Cardiac septum (tissue), 1 donor: ENCODE results near the gene BAIAP3. TPM values are rescaled to one million over a fixed set of nuclear protein-coding genes. Genes with fewer than 3 reads are reported as not detected.

Experiments used
- DNase-seq: peaks from one replicate; pipeline ENCODE4 v3.0.0-alpha.2; 2020; ENCODE audit warnings: low spot score
- intact Hi-C: fragments of 100-400 bp; cut with DNase I; formaldehyde crosslinking; loops from one replicate; pipeline ENCODE4 v1.14.0; 2022
- total RNA-seq: library from RNA; stranded (reverse); fragmentation: NEBNext Ultra II Directional; extraction: Animal tissue kit (Norgen Biotek cat#: 25700); gene quantifications from one replicate; pipeline ENCODE4 v1.2.1, GENCODE V29; 2021
- donor health status: DM: no; HTN: no; CAD: no.

The BAIAP3 gene
- total RNA-seq, 1 donor from 2014 or later, result 3.8 TPM

DNA sequence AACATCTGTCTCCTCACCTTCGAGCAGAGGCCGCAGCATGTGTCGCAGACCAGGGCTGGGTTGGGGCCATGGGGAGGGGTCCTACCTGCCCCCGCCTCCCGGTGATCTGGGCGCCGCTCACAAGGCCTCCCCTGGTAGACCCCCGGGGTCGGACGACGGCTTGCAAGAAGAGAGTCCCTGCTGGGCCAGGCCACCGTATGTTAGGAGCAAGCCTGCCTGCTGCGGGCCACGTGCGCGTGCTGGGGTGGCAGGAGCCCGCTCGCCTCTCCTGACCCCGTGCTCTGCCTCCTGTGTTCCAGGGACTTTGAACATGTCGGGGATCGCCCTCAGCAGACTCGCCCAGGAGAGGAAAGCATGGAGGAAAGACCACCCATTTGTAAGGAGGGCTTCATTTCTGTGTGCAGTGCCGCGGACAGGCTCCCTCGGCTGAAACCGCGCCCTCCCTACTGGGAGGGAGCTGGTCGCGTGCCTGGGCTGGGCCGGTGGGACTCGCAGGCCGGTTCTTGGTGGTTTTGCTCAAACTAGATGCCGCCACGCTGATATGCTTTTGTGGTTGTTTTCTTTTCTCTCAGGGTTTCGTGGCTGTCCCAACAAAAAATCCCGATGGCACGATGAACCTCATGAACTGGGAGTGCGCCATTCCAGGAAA lies 19.6 kb upstream of the BAIAP3 start:
- intact Hi-C loops, result loop anchor here (5.0 kb wide), 1 partner anchor 38 kb away; the partner anchor contains the start of genes GNPTG and TSR3
- no peak for DNase-seq

DNA sequence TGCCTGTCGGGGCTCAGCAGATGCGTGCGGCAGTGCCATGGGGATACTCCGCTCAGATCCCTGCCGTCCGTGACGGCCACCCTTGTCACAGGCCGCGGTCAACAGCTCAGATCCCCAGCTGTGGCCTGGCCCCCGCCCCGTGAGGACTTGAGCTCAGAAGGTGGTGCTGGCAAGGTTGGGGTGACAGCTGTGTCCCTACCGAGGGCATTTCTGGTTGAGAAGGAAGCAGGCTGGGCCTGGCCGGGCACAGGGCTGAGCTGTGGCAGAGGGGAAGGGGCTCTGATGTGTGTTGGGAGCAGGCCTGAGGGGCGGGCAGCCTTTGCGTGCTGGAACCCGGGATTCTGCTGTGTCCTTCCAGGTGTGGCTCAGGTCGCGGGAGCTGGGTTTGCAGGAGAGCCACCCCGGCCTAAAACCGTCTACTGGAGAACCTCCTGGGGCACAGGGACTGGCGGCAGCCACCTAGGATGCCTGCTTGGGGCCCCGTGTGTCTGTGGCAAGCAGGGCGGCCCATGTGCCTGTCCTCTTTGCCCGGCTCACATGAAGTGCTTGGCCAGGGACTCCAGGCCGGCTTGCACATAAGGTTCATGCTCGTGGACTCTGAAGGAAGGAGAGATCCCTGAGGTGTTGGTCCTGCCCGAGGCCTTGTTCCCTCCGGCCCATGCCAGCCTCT lies 18.9 kb upstream of the BAIAP3 start:
- intact Hi-C loops, result loop anchor here (5.0 kb wide), 1 partner anchor 38 kb away; the partner anchor contains the start of genes GNPTG and TSR3
- DNase-seq, result no peak

DNA sequence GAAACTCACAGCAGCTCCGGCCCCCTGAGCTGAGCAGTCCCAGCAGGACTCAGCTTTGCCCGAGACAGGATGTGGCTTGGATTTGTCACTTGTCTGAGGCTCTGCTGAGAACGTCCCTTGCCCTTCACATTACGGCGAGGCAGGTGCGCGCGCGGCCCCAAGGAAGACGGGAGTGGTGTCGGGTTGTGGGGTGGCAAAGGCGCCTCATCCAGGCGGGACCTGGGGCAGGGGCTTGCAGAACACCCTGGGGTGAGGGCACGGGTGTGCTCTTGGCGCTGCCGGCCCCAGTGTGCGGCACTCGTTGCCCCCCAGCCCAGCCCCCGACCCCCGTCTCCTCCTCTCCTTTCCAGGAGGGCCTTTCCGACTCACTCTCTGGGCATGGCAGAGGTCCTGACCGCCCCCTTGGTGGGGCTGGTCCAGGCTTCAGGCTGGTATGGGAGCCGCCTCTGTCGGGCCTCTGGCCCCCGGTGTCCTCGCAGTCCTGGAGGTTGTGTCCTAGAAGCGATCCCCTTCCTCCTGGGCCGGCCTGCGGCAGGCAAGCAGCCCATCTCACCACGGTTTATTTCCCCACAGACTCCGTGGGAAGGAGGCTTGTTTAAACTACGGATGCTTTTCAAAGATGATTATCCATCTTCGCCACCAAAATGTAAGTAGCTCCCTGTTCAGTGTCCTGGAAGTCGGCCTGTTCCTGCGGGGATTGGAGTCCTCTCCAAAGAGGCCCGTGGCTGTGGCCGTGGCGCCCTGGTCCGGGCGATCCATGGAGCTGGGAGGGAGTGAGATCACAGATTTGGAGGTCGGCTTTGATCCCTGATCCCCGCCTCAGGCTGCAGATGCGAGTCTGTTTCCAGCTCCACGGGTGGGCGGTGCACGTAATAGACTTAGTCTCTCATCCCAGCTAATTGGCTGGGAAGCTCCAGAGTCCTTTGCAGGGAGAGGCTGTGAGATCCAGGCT lies 18.1 kb upstream of the BAIAP3 start:
- no peak for DNase-seq
- intact Hi-C loops, result no loop called here

DNA sequence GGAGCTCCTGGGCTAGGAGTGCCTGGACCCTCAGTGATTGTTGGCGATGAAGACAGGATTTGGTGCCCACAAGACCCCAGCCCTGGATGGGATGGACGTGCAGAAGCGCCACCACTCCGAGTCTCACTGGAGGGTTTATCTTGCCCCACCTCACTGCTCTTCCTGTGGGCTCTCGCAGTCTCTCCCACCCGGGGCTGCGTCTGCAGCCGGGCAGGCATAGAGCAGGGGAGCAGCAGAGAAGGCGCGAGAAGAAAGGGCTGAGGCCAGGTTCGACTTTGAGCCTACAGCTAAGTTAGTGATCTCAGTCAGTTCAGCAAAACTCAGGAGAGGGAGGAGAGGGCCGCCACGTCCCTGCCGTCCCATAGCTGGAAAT lies 17.4 kb upstream of the BAIAP3 start:
- no peak for DNase-seq
- intact Hi-C loops, result no loop called here

DNA sequence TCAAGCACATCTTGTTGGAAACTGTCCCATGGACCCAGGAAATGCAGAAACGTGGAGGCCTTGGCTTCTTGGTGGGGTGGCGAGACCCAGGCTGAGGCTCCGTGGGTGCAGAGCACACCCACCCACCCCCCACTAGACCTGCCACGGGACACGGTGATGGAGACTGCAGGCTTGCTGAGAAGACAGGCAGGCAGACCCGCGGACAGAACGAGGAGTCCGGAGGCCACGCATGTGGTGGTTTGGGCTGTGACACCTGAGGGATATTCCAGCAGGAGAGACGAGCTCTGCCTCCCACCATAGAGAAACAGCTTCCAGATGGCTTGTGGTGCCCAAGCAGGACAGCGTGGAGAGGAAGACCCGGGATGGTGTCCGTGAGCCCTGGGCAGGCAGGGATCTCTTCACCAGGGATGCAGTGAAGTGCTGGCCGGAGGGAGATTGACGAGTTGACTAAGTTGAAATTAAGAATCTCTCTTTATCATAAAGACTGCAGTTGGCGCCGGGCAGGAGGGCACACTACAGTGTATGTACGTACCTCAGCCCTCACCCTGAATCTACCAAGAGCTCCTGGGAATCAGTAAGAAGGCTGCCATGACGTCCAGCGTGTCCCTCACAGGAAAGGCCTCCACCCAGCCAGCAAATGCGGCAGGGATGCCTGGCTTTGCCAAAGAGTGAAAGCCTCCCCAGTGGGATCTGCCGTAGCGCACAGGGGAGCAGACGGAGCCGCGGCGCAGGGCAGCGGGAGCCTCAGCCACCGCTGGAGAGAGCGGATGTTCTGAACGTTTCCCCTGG lies 15.8 kb upstream of the BAIAP3 start:
- intact Hi-C loops, result no loop called here
- no peak for DNase-seq

DNA sequence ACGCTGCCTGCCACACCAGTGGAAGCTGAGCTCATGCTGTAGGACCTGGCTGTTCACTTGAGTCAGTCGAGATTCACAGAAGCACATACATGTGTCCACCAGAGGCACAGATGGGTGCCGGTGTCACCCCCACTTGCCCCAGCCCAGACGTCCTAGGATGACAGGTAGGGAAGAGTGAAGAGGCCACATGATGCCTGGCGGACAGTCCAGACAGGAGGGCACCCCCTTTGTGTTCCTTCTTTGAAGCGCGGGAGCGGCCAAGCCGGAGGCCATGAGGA lies 15.2 kb upstream of the BAIAP3 start:
- DNase-seq, result no peak

DNA sequence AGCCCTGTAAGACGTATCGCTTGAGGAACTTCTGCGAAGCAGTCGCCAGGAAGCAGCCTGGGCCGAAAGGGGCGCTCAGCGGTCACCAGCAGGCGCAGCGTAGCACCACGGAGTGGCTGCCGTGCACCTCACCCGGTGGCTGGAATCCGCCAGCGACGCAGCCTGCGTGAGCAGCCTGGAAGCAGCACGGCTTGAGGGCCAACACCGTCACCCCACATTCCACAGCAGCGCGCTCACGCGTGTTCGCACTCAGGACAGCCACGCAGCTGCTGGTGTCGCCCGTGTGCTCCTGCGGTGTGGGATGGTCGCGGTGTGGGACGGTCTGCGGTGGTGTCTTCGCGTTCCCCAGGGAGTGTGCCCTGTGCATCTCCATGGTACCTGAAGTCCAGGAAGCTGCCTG lies 14.4 kb upstream of the BAIAP3 start:
- intact Hi-C loops, result no loop called here
- DNase-seq, result no peak

More for the DNA sequence above, 15.2 kb upstream of the BAIAP3 start:
- intact Hi-C loops, result no loop called here

DNA sequence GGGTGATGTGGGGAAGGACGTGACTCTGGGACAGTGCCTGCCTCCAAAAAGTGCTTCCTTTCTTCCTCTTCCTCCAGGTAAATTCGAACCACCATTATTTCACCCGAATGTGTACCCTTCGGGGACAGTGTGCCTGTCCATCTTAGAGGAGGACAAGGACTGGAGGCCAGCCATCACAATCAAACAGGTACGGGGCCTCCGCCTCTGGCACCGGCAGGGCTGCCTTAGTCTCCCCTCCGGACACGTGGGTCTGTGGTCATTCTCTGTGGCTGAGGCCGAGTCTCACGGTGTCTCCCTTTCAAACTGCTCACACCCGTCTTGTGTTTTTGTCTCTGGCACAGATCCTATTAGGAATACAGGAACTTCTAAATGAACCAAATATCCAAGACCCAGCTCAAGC lies 13.3 kb upstream of the BAIAP3 start:
- DNase-seq, result no peak
- intact Hi-C loops, result no loop called here

DNA sequence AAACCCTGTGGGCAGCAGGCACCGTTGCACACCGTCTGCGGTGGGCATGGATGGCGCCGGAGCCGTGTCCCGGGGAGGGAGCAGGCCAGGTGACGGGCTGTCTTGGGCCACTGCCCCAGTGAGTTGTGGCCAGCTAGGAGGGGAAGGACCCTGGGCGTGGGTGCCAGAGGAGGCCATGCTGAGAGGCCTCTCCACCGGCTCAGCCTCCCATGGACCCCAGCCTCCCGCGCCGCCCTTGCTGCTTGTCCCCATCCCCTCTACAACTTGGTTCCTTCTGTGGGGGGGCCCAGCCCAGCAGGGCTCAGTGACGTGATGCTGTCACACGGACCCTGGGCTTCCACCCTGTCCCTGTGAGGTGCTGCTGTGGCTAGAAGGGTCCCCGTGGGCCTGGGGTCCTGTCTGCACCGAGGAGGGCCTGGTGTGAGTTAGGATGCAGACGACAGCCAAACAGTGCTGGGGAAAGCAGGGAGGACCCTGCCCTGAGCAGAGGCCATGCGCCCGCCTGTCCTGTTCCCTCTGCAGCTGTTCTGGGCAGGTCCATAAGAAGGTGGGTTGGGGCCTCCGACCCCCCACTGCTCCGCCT lies 12.7 kb upstream of the BAIAP3 start:
- intact Hi-C loops, result no loop called here
- no peak for DNase-seq

DNA sequence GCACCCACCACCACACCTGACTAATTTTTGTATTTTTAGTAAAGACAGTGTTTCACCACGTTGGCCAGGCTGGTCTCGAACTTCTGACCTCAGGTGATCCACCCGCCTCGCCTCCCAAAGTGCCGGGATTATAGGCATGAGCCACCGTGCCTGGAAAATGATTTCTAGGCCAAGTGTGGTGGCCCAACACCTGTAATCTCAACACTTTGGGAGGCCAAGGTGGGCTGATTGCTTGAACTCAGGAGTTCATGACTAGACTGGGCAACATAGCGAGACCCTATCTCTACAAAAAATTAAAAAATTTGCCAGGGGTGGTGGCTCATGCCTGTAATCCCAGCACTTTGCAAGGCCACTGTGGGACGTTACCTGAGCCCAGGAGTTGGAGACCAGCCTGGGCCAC lies 11.0 kb upstream of the BAIAP3 start:
- intact Hi-C loops, result no loop called here

DNA sequence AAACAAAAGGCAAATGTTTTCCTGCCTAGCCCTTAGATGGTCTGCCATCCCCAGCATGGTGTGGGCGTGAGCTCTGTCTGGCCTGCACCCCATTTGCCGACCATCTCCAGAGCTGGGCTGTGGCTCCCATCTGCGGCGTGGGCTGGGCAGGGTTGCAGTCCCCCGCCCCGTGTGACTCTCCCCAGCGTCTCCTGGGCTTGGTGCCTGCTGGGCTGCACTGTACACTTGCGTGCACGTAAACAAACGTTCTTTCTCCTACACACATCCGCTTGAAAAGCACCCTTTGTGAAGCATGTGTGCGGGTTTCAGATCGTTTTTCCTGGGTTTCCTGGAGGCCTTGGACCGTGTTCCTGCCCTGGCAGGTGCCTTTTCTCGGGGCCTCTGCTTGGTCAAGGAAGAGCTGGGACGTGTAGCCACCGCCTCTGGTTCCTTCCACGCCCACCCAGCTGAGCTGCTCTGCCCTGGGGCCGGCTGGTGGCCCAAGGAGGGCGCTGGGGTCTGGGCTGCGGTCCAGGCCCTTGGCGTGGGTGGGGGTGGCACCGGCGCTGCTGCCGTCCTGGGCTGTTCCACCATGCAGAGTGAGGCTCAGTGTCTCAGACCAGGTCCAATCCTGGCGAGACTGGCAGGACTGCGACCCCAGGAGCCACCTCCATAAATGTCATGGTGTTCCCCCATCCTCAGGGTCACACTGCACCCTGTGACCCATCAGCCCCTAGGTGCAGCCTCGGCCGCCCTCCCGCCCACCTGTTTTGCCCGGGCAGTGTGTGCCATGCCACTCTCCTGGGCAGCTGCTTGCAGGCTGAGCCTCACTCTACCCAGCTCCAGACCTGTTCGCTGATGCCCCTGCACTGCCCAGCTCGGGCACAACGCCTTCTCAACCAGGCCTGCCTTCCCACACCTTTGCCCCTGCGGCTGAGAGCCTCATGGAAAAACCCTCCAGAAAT lies 9.9 kb upstream of the BAIAP3 start:
- DNase-seq, result no peak
- intact Hi-C loops, result no loop called here

More for the DNA sequence above, 11.0 kb upstream of the BAIAP3 start:
- no peak for DNase-seq

DNA sequence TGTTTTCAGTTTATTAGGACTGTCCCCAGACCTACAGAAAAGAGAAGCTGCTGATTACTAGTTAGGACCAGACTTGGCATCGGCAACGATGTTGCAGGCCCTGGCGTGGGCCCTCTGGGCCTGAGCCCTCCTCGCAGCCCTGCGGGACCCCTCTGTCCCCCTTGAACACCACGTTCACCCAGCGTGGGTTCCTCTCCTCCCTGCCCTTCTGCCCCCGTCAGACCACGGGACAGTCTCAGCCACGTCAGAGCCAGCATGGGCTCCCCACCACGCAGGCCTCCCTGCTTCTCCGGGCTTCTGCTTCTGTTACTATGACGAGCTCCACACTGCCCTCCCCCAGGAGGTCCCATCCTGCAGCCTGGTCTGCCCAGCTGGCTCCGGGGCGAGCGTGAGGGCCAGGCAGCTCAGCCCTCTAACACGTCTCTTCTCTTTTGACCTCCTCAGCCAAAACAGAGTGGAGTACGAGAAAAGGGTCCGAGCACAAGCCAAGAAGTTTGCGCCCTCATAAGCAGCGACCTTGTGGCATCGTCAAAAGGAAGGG lies 9.1 kb upstream of the BAIAP3 start:
- no peak for DNase-seq
- intact Hi-C loops, result no loop called here

DNA sequence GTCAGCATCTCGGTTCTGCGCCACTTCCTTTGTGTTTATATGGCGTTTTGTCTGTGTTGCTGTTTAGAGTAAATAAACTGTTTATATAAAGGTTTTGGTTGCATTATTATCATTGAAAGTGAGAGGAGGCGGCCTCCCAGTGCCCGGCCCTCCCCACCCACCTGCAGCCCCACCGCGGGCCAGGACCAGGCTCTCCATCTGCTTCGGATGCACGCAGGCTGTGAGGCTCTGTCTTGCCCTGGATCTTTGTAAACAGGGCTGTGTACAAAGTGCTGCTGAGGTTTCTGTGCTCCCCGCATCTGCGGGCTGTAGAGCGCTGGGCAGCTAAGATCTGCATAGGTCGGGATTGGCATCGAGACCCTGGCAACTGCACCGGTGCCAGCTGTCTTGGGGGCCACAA lies 8.2 kb upstream of the BAIAP3 start:
- DNase-seq, result no peak
- intact Hi-C loops, result no loop called here

DNA sequence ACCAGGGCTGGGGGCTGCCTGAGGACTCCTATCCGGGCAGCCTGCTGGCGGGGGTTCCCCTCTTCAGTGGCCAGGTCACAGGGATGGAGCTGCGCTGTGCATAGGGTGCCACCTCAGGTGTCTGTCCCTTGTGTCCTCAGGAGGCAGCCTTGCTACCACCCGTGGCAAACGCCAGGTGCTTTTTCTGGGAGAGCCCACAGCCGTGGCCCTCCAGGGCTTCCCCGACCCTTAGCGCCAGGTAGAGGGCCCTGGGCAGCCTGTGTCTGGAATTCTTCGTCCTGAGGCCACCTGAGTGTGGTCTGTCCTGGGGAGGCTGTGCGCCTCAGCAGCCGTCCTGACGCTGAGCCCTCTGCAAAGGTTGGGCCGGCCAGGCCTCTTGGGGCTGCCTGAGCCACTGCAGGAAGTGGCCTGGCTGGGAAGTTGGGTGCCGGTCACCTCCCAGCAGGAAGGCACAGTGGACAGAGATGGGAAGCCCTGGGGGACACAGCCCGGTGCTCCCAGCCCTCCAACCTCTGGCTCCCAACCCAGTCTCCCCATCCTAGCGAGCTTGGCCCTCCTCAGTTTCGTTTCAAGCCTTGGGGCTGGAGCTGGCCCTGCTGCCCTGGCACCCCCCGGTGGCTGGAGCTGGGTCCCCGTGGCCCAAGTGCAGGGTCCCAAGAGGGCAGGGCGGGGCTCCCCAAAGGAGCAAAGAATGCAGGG lies 7.6 kb upstream of the BAIAP3 start:
- intact Hi-C loops, result no loop called here

DNA sequence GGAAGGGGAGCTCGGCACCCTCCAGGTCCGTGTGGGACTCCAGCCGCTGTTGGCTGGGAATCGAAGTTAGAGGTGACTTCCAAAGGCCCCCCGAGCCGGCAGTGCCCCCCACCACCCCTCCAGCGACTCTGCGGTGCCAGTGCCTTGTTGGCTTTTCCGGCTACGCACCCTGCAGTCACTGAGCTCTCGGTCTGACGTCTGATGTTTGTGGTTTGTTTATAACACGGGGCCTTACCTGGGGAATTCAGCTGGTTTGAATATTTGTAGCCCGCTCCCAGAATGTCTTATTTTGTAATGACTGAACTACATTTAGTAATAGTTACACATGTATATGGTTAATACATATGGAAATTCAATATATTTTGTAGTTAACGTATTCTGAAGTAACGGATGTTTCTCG lies 7.1 kb upstream of the BAIAP3 start:
- intact Hi-C loops, result no loop called here
- no peak for DNase-seq

More for the DNA sequence above, 7.6 kb upstream of the BAIAP3 start:
- DNase-seq, result no peak

DNA sequence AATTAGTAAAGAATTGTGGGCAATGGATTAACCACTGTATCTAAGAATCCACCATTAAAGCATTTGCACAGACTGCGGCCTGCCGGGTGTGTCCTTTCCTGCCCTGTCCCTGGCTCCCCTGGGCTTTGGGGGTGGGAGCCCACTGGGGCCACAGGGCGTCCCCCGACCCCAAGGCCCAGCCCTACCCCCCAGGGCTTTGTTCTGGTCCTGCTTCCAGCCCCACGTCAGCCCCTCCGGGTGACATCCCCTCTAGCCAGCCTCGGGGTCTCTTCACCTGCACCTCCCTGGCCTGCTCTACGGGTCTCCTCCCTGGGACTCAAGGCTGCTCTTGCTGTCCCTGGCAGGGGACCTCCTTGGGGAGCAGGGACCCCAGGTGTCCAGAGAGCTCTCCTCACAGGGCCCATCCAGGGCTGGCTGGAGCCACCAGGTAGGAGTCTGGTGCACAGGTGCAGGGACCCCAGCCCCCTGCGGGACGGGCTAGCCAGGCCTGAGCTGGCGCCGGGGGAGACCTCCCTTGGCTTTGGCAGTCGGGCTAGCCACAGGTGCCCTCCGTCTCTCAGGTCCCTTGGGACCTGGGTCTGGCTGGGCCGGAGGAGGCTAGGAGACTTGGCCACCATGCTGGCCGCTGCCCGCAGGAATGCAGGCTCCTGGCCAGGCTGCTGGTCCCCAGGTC lies 6.4 kb upstream of the BAIAP3 start:
- intact Hi-C loops, result no loop called here
- DNase-seq, result no peak

DNA sequence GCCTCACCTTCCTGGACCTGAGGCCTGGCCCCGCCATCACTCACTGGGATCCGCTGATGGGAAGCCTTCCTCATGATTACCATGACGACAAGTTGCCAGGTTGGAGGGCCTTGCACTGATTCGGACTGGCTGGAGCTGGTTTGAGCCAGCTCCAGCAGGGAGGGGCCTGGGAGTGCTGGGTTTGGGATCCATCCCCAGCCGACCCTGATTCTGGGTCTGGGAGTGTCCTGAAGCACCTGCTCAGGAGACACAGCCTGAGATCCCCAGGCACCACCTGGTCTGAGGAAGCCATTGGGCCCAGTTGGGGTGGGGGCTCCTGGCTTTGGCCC lies 5.9 kb upstream of the BAIAP3 start:
- intact Hi-C loops, result no loop called here
- no peak for DNase-seq
